ENCODE measurements around the gene EEFSEC. TPM values are rescaled to one million over a fixed set of nuclear protein-coding genes. Genes with fewer than 3 reads are reported as not detected.

Gene EEFSEC
- polyA plus RNA-seq, 1 donor (not counting 4 experiments of a cell fraction or from before 2014, with no cell fraction given) = 8.7 TPM

DNA sequence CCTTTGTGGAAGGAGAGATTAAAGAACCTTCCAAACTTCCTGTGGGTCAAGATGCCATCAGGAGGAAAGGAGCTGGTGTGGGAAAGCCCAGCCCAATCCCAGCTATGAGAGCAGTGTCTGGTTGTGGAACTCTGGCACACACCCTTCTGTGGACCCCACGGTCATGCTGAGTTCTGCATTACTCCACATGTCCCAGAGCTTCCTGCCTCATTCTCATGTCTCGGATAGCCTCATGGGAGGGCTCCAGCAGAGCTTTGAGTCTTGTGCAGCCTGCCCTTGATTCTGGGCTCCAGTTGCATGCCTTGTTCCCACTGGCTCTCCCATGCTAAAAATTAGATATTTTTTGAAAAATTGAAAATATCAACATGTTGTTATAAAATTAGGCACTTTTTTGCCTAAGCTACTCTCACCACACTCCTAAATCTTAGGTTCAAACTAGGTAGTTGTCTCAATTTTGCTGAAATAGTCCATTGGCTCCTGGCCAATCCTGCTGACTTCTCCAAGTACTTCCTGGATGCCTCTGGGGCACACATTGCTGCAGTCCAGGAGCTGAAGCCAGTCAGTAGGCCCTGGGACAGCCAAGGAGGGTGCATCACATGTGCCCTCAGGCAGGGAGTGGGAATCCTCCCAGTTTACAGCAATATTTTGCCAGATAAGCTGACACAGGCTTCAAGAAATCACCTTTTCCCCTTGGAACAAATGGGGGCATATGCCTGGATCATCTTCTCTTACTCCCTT lies 144.3 kb downstream of the EEFSEC start:
- no peak overlapping the region for H3K27ac ChIP-seq (ENCODE audit: control insufficient read depth, insufficient read depth, low read length)
- dilution Hi-C loops (cut with MboI; ENCODE audit: extremely low pct_ligation_motif_present, low sequenced_read_pairs) = no loop called here
- peak; percentile 19 for DNase-seq (ENCODE audit: low read depth, low spot score)
- no peak overlapping the region for H3K4me3 ChIP-seq (ENCODE audit: control insufficient read depth in 2 of 3, extremely low read depth in 1 of 3, insufficient read depth in 2 of 3, low read depth in 1 of 3, low read length in 3 of 3)
- no peaks in the 10 kb centered on the region for H3K79me2 ChIP-seq (ENCODE audit: control insufficient read depth, insufficient read depth, low read length)
- H3K36me3 ChIP-seq (ENCODE audit: control insufficient read depth in 2 of 2, extremely low read depth in 1 of 2, insufficient read depth in 2 of 2, low read length in 2 of 2) = peaks cover 0 to 3% of the 10 kb centered on the region in 2 experiments
- no peaks in the 10 kb centered on the region for H3K27me3 ChIP-seq (ENCODE audit: control insufficient read depth, extremely low read depth, insufficient read depth, low read length)
- no peak overlapping the region for H3K9ac ChIP-seq (ENCODE audit: control insufficient read depth, extremely low read depth, insufficient read depth, low read length)
- H3K4me1 ChIP-seq (ENCODE audit: control insufficient read depth, extremely low read depth, insufficient read depth, low read length) = peaks cover 7% of the 10 kb centered on the region
- H2AFZ ChIP-seq (ENCODE audit: control insufficient read depth, low read length) = no peak overlapping the region
- FAIRE-seq = peak; percentile 29
- no peaks in the 10 kb centered on the region for H4K20me1 ChIP-seq (ENCODE audit: control insufficient read depth, extremely low read depth, insufficient read depth, low read length)
- no peaks in the 10 kb centered on the region for H3K9me1 ChIP-seq (ENCODE audit: control insufficient read depth, extremely low read depth, insufficient read depth, low read length)
- no peak overlapping the region for H3K4me2 ChIP-seq (ENCODE audit: control insufficient read depth, extremely low read depth, insufficient read depth, low read depth, low read length)
- H3K9me3 ChIP-seq (ENCODE audit: control insufficient read depth, low read depth, low read length) = no peaks in the 10 kb centered on the region
- TF ChIP-seq, protein P1, sequence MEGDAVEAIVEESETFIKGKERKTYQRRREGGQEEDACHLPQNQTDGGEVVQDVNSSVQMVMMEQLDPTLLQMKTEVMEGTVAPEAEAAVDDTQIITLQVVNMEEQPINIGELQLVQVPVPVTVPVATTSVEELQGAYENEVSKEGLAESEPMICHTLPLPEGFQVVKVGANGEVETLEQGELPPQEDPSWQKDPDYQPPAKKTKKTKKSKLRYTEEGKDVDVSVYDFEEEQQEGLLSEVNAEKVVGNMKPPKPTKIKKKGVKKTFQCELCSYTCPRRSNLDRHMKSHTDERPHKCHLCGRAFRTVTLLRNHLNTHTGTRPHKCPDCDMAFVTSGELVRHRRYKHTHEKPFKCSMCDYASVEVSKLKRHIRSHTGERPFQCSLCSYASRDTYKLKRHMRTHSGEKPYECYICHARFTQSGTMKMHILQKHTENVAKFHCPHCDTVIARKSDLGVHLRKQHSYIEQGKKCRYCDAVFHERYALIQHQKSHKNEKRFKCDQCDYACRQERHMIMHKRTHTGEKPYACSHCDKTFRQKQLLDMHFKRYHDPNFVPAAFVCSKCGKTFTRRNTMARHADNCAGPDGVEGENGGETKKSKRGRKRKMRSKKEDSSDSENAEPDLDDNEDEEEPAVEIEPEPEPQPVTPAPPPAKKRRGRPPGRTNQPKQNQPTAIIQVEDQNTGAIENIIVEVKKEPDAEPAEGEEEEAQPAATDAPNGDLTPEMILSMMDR (optimal IDR thresholded peaks at IDR 0.05 in 1 of 3, IDR thresholded peaks at IDR 0.05 in 1 of 3, conservative IDR thresholded peaks at IDR 0.05 in 1 of 3; ENCODE audit: extremely low read depth in 1 of 3, insufficient read depth in 2 of 3, low read length in 3 of 3) = no peak
- TF ChIP-seq EZH2 (IDR thresholded peaks at IDR 0.05; ENCODE audit: low read length) = no peak

DNA sequence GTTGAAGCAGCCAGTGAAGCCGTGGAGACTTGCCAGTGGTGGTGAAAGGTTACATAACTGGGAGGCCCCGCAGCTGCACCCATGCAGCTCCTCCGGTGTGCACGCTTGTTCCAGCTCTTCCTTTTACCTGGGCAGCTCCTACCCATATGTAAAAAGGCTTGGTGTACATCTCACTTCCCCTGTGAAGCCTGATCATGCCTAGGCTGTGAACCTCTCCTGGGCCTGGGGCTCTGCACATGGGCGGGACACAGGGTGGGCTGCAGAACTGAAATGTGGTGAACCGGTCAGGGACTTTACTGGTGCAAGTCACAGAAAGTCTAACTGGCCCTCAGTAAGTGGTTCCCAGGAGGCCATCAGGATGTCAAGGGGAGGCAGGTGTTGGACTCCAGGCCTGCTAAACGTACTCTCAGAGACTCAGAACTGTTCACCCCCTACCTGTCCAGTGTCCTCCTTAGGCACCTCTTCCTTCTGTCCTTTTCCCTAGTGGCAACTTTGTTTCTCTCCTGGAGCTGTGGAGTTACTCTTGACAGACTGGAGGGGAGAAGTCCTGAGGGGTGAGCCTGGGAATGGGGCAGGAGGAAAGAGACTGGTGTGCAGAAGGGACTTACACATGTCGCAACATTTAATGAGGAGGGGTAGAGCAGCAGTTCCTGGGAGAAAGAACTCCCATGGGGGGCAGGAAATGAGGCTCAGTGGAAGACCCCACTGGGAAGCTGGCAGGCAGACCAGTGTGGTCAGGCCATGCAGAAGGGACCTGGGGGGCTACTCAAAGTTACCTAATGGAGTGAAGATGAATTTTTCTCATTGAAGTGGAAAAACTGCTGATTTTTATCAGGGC lies 148.1 kb downstream of the EEFSEC start:
- H3K79me2 ChIP-seq (ENCODE audit: control insufficient read depth, insufficient read depth, low read length) = no peaks in the 10 kb centered on the region
- H3K4me3 ChIP-seq (ENCODE audit: control insufficient read depth in 2 of 3, extremely low read depth in 1 of 3, insufficient read depth in 2 of 3, low read depth in 1 of 3, low read length in 3 of 3) = no peak overlapping the region
- H3K9me1 ChIP-seq (ENCODE audit: control insufficient read depth, extremely low read depth, insufficient read depth, low read length) = no peaks in the 10 kb centered on the region
- no peak overlapping the region for H3K27ac ChIP-seq (ENCODE audit: control insufficient read depth, insufficient read depth, low read length)
- H4K20me1 ChIP-seq (ENCODE audit: control insufficient read depth, extremely low read depth, insufficient read depth, low read length) = no peaks in the 10 kb centered on the region
- H3K4me2 ChIP-seq (ENCODE audit: control insufficient read depth, extremely low read depth, insufficient read depth, low read depth, low read length) = no peak overlapping the region
- DNase-seq (ENCODE audit: low read depth, low spot score) (no peak), FAIRE-seq (no peak)
- H2AFZ ChIP-seq (ENCODE audit: control insufficient read depth, low read length) = no peak overlapping the region
- no peaks in the 10 kb centered on the region for H3K27me3 ChIP-seq (ENCODE audit: control insufficient read depth, extremely low read depth, insufficient read depth, low read length)
- peaks cover 7% of the 10 kb centered on the region for H3K4me1 ChIP-seq (ENCODE audit: control insufficient read depth, extremely low read depth, insufficient read depth, low read length)
- H3K36me3 ChIP-seq (ENCODE audit: control insufficient read depth in 2 of 2, extremely low read depth in 1 of 2, insufficient read depth in 2 of 2, low read length in 2 of 2) = peaks cover 0 to 3% of the 10 kb centered on the region in 2 experiments
- no peaks in the 10 kb centered on the region for H3K9me3 ChIP-seq (ENCODE audit: control insufficient read depth, low read depth, low read length)
- TF ChIP-seq EZH2 (IDR thresholded peaks at IDR 0.05; ENCODE audit: low read length) = no peak
- TF ChIP-seq, protein P1 (optimal IDR thresholded peaks at IDR 0.05 in 1 of 3, IDR thresholded peaks at IDR 0.05 in 1 of 3, conservative IDR thresholded peaks at IDR 0.05 in 1 of 3; ENCODE audit: extremely low read depth in 1 of 3, insufficient read depth in 2 of 3, low read length in 3 of 3) = no peak
- no peak overlapping the region for H3K9ac ChIP-seq (ENCODE audit: control insufficient read depth, extremely low read depth, insufficient read depth, low read length)
- dilution Hi-C loops (cut with MboI; ENCODE audit: extremely low pct_ligation_motif_present, low sequenced_read_pairs) = no loop called here
